GM18873 (cell line): ENCODE data around the gene RIPPLY2.

Experiments used
- ATAC-seq: cut with Tn5 transposase; IDR thresholded peaks from one replicate; pipeline ENCODE4 v1.9.1; 2021; ENCODE audit warnings: mild to moderate bottlenecking, moderate library complexity, moderate number of reproducible peaks; ENCODE audit not compliant: unreplicated experiment, low FRiP score

RIPPLY2 gene

GRCh38 chr6:83859410-83860358 is 6.5 kb downstream of the RIPPLY2 start, which contains the start of gene CYB5R4:
Gene CYB5R4 (plus strand): TSS chr6:83859689. CDS start chr6:83859783, 94 bp downstream.
- ATAC-seq = peak; percentile 96

- ATAC-seq = no peak
Measured at GRCh38 chr6:83860359-83860755, 7.2 kb downstream of the RIPPLY2 start.

- ATAC-seq = no peak
Measured at GRCh38 chr6:83860782-83861495, 7.8 kb downstream of the RIPPLY2 start.

GRCh38 chr6:83862776-83863471 is 9.8 kb downstream of the RIPPLY2 start:
- ATAC-seq = no peak

GRCh38 chr6:83867043-83867442 is 13.9 kb downstream of the RIPPLY2 start:
- no peak for ATAC-seq

- no peak for ATAC-seq
Measured at GRCh38 chr6:83867527-83868161, 14.5 kb downstream of the RIPPLY2 start.

GRCh38 chr6:83868639-83869038 is 15.5 kb downstream of the RIPPLY2 start:
- no peak for ATAC-seq

- ATAC-seq = no peak
Measured at GRCh38 chr6:83870649-83871048, 17.5 kb downstream of the RIPPLY2 start.

- ATAC-seq = no peak
Measured at GRCh38 chr6:83872386-83873118, 19.4 kb downstream of the RIPPLY2 start.

GRCh38 chr6:83873869-83874268 is 20.7 kb downstream of the RIPPLY2 start:
- ATAC-seq = no peak

GRCh38 chr6:83875843-83876242 is 22.7 kb downstream of the RIPPLY2 start:
- no peak for ATAC-seq

- no peak for ATAC-seq
Measured at GRCh38 chr6:83878902-83879644, 25.9 kb downstream of the RIPPLY2 start.

- no peak for ATAC-seq
Measured at GRCh38 chr6:83879746-83880145, 26.6 kb downstream of the RIPPLY2 start.

GRCh38 chr6:83883240-83883639 is 30.1 kb downstream of the RIPPLY2 start:
- ATAC-seq = no peak

- peak; percentile 75 for ATAC-seq
Measured at GRCh38 chr6:83884523-83884922, 31.4 kb downstream of the RIPPLY2 start.

GRCh38 chr6:83885984-83886383 is 32.8 kb downstream of the RIPPLY2 start:
- no peak for ATAC-seq

- no peak for ATAC-seq
Measured at GRCh38 chr6:83889621-83890020, 36.5 kb downstream of the RIPPLY2 start.

- ATAC-seq = no peak
Measured at GRCh38 chr6:83890520-83890919, 37.4 kb downstream of the RIPPLY2 start.

GRCh38 chr6:83891586-83891985 is 38.4 kb downstream of the RIPPLY2 start:
- ATAC-seq = no peak
